Renal pelvis (tissue), 4 donors: ENCODE measurements around the gene GANAB. TPM values are rescaled to one million over a fixed set of nuclear protein-coding genes. Genes with fewer than 3 reads are reported as not detected.

ENCODE experiments used
- DNase-seq: peaks from one replicate; pipeline ENCODE4 v3.0.0-alpha.2; 2013
- polyA plus RNA-seq, 3 donors: library from polyadenylated mRNA; unstranded; fragments of 120-200 nt; gene quantifications; one replicate each; pipeline ENCODE4 v1.2.1, GENCODE V29; 2013; ENCODE audit not compliant: insufficient read length in 3 of 3

Gene GANAB
- polyA plus RNA-seq, 3 donors = 371 to 407 (median 392) TPM

DNA sequence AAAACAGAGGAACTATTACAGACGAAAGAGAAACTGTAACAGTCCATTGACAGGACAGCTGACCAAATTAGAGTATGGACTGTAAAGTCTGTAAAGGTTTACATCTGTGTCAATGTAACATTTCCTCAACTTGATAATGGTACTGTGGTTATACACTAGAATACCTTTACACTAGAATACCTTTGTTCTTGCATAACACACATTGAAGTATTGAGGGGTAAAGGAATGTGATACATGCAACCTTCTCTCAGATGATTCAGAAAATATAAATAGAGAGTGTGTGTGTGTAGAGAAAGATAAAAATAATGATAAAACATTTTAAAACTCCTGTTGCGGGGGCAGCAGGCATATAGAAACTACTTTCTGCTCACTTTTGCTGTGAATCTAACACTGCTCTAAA is 67.2 kb downstream of the GANAB start:
- DNase-seq = no peak

DNA sequence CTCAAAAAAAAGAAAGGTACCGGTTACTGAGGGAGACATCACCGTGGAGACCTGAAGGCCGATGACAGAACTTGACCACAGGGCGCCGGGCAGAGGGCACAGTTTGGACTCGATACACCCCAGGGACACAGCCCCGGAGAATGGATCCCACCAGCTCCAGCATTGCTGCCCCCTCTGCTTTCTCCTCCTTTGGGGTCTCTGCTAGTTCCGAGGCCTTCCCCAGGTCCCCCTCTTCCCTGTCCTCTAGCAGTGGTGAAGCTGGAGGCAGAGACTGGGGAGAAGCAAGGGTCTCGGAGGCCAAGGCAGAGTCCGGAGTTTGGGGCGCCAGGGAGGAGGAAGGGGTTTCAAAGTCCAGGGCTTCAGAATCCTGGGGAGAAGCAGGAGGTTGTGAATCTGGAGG is 67.9 kb downstream of the GANAB start:
- no peak for DNase-seq

GRCh38 chr11:62577046-62577714 is 69.2 kb downstream of the GANAB start:
- no peak for DNase-seq

- DNase-seq = no peak
These were observed 70.6 kb downstream of the GANAB start for GRCh38 chr11:62575837-62576236.

- DNase-seq = no peak
These were observed 71.3 kb downstream of the GANAB start for GRCh38 chr11:62575156-62575555.

Other genes with a start within 250 kb of the GANAB start
- gene SCGB1A1, start 227.6 kb downstream of the GANAB start, polyA plus RNA-seq = not detected
- gene AHNAK, start 99.8 kb downstream of the GANAB start, polyA plus RNA-seq = 100 to 1,000 TPM; 199 to 275 (median 229) TPM
- 1,000 to 10,000 TPM; 2,197 to 2,450 (median 2,385) TPM for gene EEF1G, start 72.7 kb downstream of the GANAB start, polyA plus RNA-seq
- 10 to 100 TPM; 22.1 to 30.2 (median 25.6) TPM for gene TUT1, start 55.1 kb downstream of the GANAB start, polyA plus RNA-seq
- 10 to 100 TPM; 95.7 to 98.2 (median 96.5) TPM for gene MTA2, start 44.7 kb downstream of the GANAB start, polyA plus RNA-seq
- 10 to 100 TPM; 32.2 to 40.6 (median 38.0) TPM for gene EML3, start 33.8 kb downstream of the GANAB start, polyA plus RNA-seq
- 1 to 10 TPM; 2.7 to 4.6 (median 3.1) TPM for gene ROM1, start 33.4 kb downstream of the GANAB start, polyA plus RNA-seq
- gene B3GAT3, start 24.6 kb downstream of the GANAB start, polyA plus RNA-seq = 10 to 100 TPM; 37.4 to 45.4 (median 38.7) TPM
- gene INTS5, start 6.7 kb upstream of the GANAB start, polyA plus RNA-seq = 10 to 100 TPM; 21.5 to 24.8 (median 23.5) TPM
- 10 to 100 TPM; 57.7 to 62.1 (median 60.3) TPM for gene C11orf98, start 18.6 kb upstream of the GANAB start, polyA plus RNA-seq
- 1 to 10 TPM; 5.1 to 6.6 (median 6.0) TPM for gene CSKMT, start 18.7 kb upstream of the GANAB start, polyA plus RNA-seq
- gene UQCC3, start 25.1 kb upstream of the GANAB start, polyA plus RNA-seq = 10 to 100 TPM; 10.4 to 13.1 (median 12.9) TPM
- 10 to 100 TPM in 2 of 3 donors, 1 to 10 TPM in 1; 8.6 to 11.6 (median 10.6) TPM for gene LBHD1, start 25.7 kb upstream of the GANAB start, polyA plus RNA-seq
- gene UBXN1, start 32.5 kb upstream of the GANAB start, polyA plus RNA-seq = 100 to 1,000 TPM; 151 to 204 (median 191) TPM
- 1 to 10 TPM in 2 of 3 donors, under 1 TPM in 1; 0.68 to 1.0 (median 1.0) TPM for gene LRRN4CL, start 42.9 kb upstream of the GANAB start, polyA plus RNA-seq
- gene BSCL2, start 60.8 kb upstream of the GANAB start, polyA plus RNA-seq = 10 to 100 TPM; 65.7 to 72.7 (median 68.1) TPM
- 1 to 10 TPM; 2.1 to 3.6 (median 2.5) TPM for gene GNG3, start 61.1 kb upstream of the GANAB start, polyA plus RNA-seq
- gene HNRNPUL2, start 80.8 kb upstream of the GANAB start, polyA plus RNA-seq = 10 to 100 TPM; 79.1 to 92.4 (median 86.0) TPM
- 10 to 100 TPM; 37.0 to 48.6 (median 45.8) TPM for gene TTC9C, start 81.9 kb upstream of the GANAB start, polyA plus RNA-seq
- 10 to 100 TPM in 1 of 3 donors, 1 to 10 TPM in 2; 8.1 to 10.4 (median 9.4) TPM for gene ZBTB3, start 107.5 kb upstream of the GANAB start, polyA plus RNA-seq
- gene POLR2G, start 115.0 kb upstream of the GANAB start, polyA plus RNA-seq = 100 to 1,000 TPM; 133 to 173 (median 153) TPM
- 10 to 100 TPM; 32.9 to 44.1 (median 40.0) TPM for gene TAF6L, start 124.8 kb upstream of the GANAB start, polyA plus RNA-seq
- 10 to 100 TPM; 67.7 to 75.2 (median 71.3) TPM for gene TMEM179B, start 140.8 kb upstream of the GANAB start, polyA plus RNA-seq
- gene TMEM223, start 145.4 kb upstream of the GANAB start, polyA plus RNA-seq = 10 to 100 TPM; 30.6 to 31.6 (median 31.1) TPM
- gene NXF1, start 158.8 kb upstream of the GANAB start, polyA plus RNA-seq = 100 to 1,000 TPM; 117 to 137 (median 126) TPM
- gene STX5, start 185.4 kb upstream of the GANAB start, polyA plus RNA-seq = 10 to 100 TPM; 50.5 to 59.2 (median 54.7) TPM
- under 1 TPM in 2 of 3 donors, not detected in 1; 0.36 to 0.65 TPM for gene TEX54, start 186.2 kb upstream of the GANAB start, polyA plus RNA-seq
- 10 to 100 TPM; 38.1 to 49.6 (median 47.0) TPM for gene WDR74, start 193.0 kb upstream of the GANAB start, polyA plus RNA-seq
- gene SLC3A2, start 234.3 kb upstream of the GANAB start, polyA plus RNA-seq = 100 to 1,000 TPM; 169 to 175 (median 169) TPM